HEK293 (cell line): ENCODE measurements around the gene RASA1.

Experiments
- CTCF ChIP-seq: fragments of 450-650 bp; formaldehyde crosslinking; IDR thresholded peaks from 2 replicates; pipeline ENCODE4 v1.5.1; 2016; ENCODE audit warnings: missing biosample characterization, missing genetic modification characterization
- SP2 ChIP-seq: fragments of 450-650 bp; formaldehyde crosslinking; IDR thresholded peaks from 2 replicates; pipeline ENCODE4 v1.5.1; 2016; ENCODE audit warnings: missing biosample characterization, missing genetic modification characterization
- YY1 ChIP-seq: fragments of 450-650 bp; formaldehyde crosslinking; IDR thresholded peaks from 2 replicates; pipeline ENCODE4 v1.5.1; 2018; ENCODE audit warnings: missing biosample characterization, missing genetic modification characterization
- ZNF140 ChIP-seq: fragments of 450-650 bp; formaldehyde crosslinking; IDR thresholded peaks from 2 replicates; pipeline ENCODE4 v1.5.1; 2016; ENCODE audit warnings: missing biosample characterization, missing genetic modification characterization
- ZNF202 ChIP-seq: fragments of 450-650 bp; formaldehyde crosslinking; IDR thresholded peaks from 2 replicates; pipeline ENCODE4 v1.5.1; 2016; ENCODE audit warnings: missing biosample characterization, missing genetic modification characterization, borderline replicate concordance
- ZNF747 ChIP-seq: fragments of 450-650 bp; formaldehyde crosslinking; IDR thresholded peaks from 2 replicates; pipeline ENCODE4 v1.5.1; 2016; ENCODE audit warnings: missing biosample characterization, missing genetic modification characterization
- ZSCAN18 ChIP-seq: fragments of 450-650 bp; formaldehyde crosslinking; IDR thresholded peaks from 2 replicates; pipeline ENCODE4 v1.5.1; 2016; ENCODE audit warnings: missing biosample characterization, missing genetic modification characterization

- TF ChIP-seq ZNF747 (tag by site-specific recombination) = no peak
- no peak for TF ChIP-seq CTCF (tag by site-specific recombination)
- no peak for TF ChIP-seq YY1 (tag by site-specific recombination)
- TF ChIP-seq ZSCAN18 = no peak
- no peak for TF ChIP-seq SP2 (tag by site-specific recombination)
- TF ChIP-seq ZNF140 (tag by site-specific recombination) = no peak
- no peak for TF ChIP-seq ZNF202 (tag by site-specific recombination)
Observed at GRCh38 chr5:87246061-87246460, 21.6 kb upstream of the RASA1 start.
